Astrocyte (in vitro differentiated cells and primary cell): Measurements from ENCODE around the gene CTXN3.

Experiments used
- CTCF ChIP-seq: IDR thresholded peaks from 2 replicates; pipeline ENCODE4 v1.5.1; 2011; ENCODE audit warnings: low read depth, mild to moderate bottlenecking, inconsistent platforms, low read length, moderate library complexity; ENCODE audit not compliant: insufficient read depth
- EZH2 ChIP-seq: IDR thresholded peaks from 2 replicates; pipeline ENCODE4 v1.6.1; 2012; ENCODE audit warnings: mild to moderate bottlenecking, low read length, inconsistent platforms; ENCODE audit not compliant: insufficient read depth

- TF ChIP-seq CTCF (no peak), EZH2 (no peak)
Measured at GRCh38 chr5:127683008-127683407, 34.1 kb downstream of the CTXN3 start.
